ENCODE measurements around the gene TMEM236.

- TF ChIP-seq EP300 (IDR thresholded peaks at IDR 0.05) (no peak), POLR2A (IDR thresholded peaks at IDR 0.05) (no peak), CTCF (IDR thresholded peaks at IDR 0.05) (no peak)
Measured at GRCh38 chr10:17788646-17789045, 36.6 kb downstream of the TMEM236 start.

Data from sigmoid colon (tissue), 4 donors.